Panc1 (cell line): Measurements from ENCODE around the gene PCDHGC3. TPM values are rescaled to one million over a fixed set of nuclear protein-coding genes. Genes with fewer than 3 reads are reported as not detected.

ENCODE experiments used
- ATAC-seq: fragments of 200-7000 bp; cut with Tn5 transposase; 2 replicates; pipeline ENCODE4 v1.9.1; 2020; ENCODE audit warnings: mild to moderate bottlenecking, moderate library complexity
- BruUV-seq: library from RNA; stranded (reverse); fragments of 400-500 nt; replicated peaks from 2 replicates; lab custom pipeline; 2021; lab: Mats Ljungman, UMichigan
- CTCF ChIA-PET: fragments of 300-600 bp; sonication (Branson Sonifier 250); formaldehyde crosslinking; loops from one replicate; lab custom pipeline; 2022; ENCODE audit warnings: antibody characterized with exemption; lab: Charles Lee
- POLR2A ChIA-PET: fragments of 300-600 bp; sonication (Branson Sonifier 250); formaldehyde crosslinking; loops from one replicate; lab custom pipeline; 2022; ENCODE audit warnings: antibody characterized with exemption; lab: Charles Lee
- DNase-seq: peaks from one replicate; pipeline ENCODE4 v3.0.0-alpha.2; 2010; ENCODE audit warnings: low read depth, low spot score
- H3K27ac ChIP-seq: 2 replicates; pipeline ENCODE4 v1.5.1; 2011; ENCODE audit warnings: mild to moderate bottlenecking, low read length, inconsistent platforms
- H3K27me3 ChIP-seq: fragments of 200-500 bp; sonication (Bioruptor generic); 2 replicates; pipeline ENCODE4 v1.6.0; 2014; ENCODE audit warnings: low read length, inconsistent platforms; ENCODE audit not compliant: control insufficient read depth, insufficient read depth
- H3K36me3 ChIP-seq: fragments of 200-500 bp; sonication (Bioruptor generic); 2 replicates; pipeline ENCODE4 v1.5.1; 2014; ENCODE audit warnings: inconsistent platforms, mild to moderate bottlenecking, low read length, moderate library complexity; ENCODE audit not compliant: control insufficient read depth, insufficient read depth
- H3K4me1 ChIP-seq: 2 replicates; pipeline ENCODE4 v1.5.1; 2011; ENCODE audit warnings: inconsistent platforms, mild to moderate bottlenecking, low read length, moderate library complexity; ENCODE audit not compliant: control insufficient read depth, insufficient read depth
- H3K4me3 ChIP-seq, 2 experiments: 2 replicates each; pipeline ENCODE4 v1.5.1; 2011 to 2012; ENCODE audit warnings: low read depth in 2 of 2, low read length in 2 of 2, mild to moderate bottlenecking in 2 of 2, inconsistent platforms in 1 of 2, moderate library complexity in 1 of 2
- H3K9me3 ChIP-seq: fragments of 200-500 bp; sonication (Bioruptor generic); 2 replicates; pipeline ENCODE4 v1.5.1; 2014; ENCODE audit warnings: low read depth, mild to moderate bottlenecking, inconsistent platforms, low read length, moderate library complexity; ENCODE audit not compliant: control insufficient read depth, insufficient read depth
- POLR2AphosphoS5 ChIP-seq: IDR thresholded peaks from 2 replicates; pipeline ENCODE4 v1.6.1; 2012; ENCODE audit warnings: mild to moderate bottlenecking, low read depth, low read length, moderate library complexity
- SIN3A ChIP-seq: IDR thresholded peaks from 2 replicates; pipeline ENCODE4 v1.6.1; 2012; ENCODE audit warnings: low read depth, mild to moderate bottlenecking, low read length, moderate library complexity, borderline replicate concordance; ENCODE audit not compliant: insufficient read depth
- TCF7L2 ChIP-seq: IDR thresholded peaks from 2 replicates; pipeline ENCODE4 v1.6.1; 2011; ENCODE audit warnings: mild to moderate bottlenecking, low read depth, low read length, inconsistent platforms
- in situ Hi-C: cut with HindIII; loops from 2 replicates; pipeline ENCODE4 v1.10.0; 2016; ENCODE audit warnings: low sequenced_read_pairs, low pct_unique_long_range_greater_than_20kb
- intact Hi-C: fragments of 100-400 bp; cut with micrococcal nuclease; formaldehyde crosslinking; loops from one replicate; pipeline ENCODE4 v1.10.0; 2022; ENCODE audit not compliant: unreplicated experiment
- total RNA-seq: library from RNA; stranded (reverse); gene quantifications from one replicate; pipeline ENCODE4 v1.2.1, GENCODE V29; 2021; ENCODE audit not compliant: unreplicated experiment
- TF ChIP-seq, protein P1 (sequence below), 2 experiments: IDR thresholded peaks; 2 replicates each; pipeline ENCODE4 v1.6.1; 2011 to 2012; ENCODE audit warnings: low read depth in 2 of 2, control low read depth in 1 of 2, low read length in 1 of 2, mild to moderate bottlenecking in 1 of 2, moderate library complexity in 1 of 2; ENCODE audit not compliant: insufficient read depth in 1 of 2
- TF ChIP-seq, protein P2 (sequence below): fragments of 450-650 bp; IDR thresholded peaks from 2 replicates; pipeline ENCODE4 v1.5.1; 2017; ENCODE audit warnings: mild to moderate bottlenecking

The PCDHGC3 gene
- total RNA-seq, 1 experiment from 2014 or later: 54.1 TPM

DNA sequence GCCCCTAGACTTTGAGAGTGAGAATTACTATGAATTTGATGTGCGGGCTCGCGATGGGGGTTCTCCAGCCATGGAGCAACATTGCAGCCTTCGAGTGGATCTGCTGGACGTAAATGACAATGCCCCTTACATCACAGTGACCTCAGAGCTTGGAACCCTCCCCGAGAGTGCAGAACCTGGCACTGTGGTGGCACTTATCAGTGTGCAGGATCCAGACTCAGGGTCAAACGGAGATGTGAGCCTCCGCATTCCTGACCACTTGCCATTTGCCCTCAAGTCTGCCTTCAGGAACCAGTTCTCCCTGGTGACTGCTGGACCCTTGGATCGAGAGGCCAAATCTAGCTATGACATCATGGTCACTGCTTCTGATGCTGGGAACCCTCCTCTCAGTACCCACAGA is 10.3 kb downstream of the PCDHGC3 start:
- Histone ChIP-seq H3K4me3 (no peak overlapping the region), H3K27me3 (no peaks in the 10 kb centered on the region), H3K36me3 (no peaks in the 10 kb centered on the region), H3K9me3 (no peaks in the 10 kb centered on the region), H3K27ac (no peak overlapping the region), H3K4me1 (no peaks in the 10 kb centered on the region; the same call in 1 of the 2 replicates)
- TF ChIP-seq, protein P1, sequence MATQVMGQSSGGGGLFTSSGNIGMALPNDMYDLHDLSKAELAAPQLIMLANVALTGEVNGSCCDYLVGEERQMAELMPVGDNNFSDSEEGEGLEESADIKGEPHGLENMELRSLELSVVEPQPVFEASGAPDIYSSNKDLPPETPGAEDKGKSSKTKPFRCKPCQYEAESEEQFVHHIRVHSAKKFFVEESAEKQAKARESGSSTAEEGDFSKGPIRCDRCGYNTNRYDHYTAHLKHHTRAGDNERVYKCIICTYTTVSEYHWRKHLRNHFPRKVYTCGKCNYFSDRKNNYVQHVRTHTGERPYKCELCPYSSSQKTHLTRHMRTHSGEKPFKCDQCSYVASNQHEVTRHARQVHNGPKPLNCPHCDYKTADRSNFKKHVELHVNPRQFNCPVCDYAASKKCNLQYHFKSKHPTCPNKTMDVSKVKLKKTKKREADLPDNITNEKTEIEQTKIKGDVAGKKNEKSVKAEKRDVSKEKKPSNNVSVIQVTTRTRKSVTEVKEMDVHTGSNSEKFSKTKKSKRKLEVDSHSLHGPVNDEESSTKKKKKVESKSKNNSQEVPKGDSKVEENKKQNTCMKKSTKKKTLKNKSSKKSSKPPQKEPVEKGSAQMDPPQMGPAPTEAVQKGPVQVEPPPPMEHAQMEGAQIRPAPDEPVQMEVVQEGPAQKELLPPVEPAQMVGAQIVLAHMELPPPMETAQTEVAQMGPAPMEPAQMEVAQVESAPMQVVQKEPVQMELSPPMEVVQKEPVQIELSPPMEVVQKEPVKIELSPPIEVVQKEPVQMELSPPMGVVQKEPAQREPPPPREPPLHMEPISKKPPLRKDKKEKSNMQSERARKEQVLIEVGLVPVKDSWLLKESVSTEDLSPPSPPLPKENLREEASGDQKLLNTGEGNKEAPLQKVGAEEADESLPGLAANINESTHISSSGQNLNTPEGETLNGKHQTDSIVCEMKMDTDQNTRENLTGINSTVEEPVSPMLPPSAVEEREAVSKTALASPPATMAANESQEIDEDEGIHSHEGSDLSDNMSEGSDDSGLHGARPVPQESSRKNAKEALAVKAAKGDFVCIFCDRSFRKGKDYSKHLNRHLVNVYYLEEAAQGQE (IDR thresholded peaks at IDR 0.05; ENCODE audit: insufficient read depth in 1 of 2, low read depth in 2 of 2, low read length in 1 of 2): no peak
- no peak for TF ChIP-seq POLR2AphosphoS5
- BruUV-seq: no TSS peak
- CTCF ChIA-PET: no interaction called here
- ATAC-seq: no peak
- no peak for DNase-seq
- POLR2A ChIA-PET: no interaction called here
- intact Hi-C loops: no loop called here
- in situ Hi-C loops: no loop called here

DNA sequence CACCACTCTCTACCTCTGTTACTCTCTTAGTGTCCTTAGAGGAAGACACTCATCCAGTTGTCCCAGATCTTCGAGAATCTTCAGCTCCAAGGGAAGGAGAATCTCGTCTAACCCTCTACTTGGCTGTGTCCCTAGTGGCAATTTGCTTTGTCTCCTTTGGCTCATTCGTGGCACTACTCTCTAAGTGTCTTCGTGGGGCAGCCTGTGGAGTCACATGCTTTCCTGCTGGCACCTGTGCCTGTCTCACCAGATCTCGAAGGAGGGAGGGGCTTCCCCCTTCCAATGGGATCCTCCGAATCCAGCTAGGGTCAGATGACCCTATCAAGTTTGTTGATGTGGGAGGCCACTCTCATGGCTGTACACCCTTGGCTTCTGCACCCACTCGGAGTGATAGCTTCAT is 11.4 kb downstream of the PCDHGC3 start:
- no peak overlapping the region for H3K4me3 ChIP-seq
- H3K36me3 ChIP-seq: no peaks in the 10 kb centered on the region
- no peak for DNase-seq
- H3K27me3 ChIP-seq: no peaks in the 10 kb centered on the region
- BruUV-seq: no TSS peak
- POLR2A ChIA-PET: no interaction called here
- H3K27ac ChIP-seq: no peak overlapping the region
- TF ChIP-seq TCF7L2 (no peak), POLR2AphosphoS5 (no peak), SIN3A (no peak)
- TF ChIP-seq, protein P1 (IDR thresholded peaks at IDR 0.05; ENCODE audit: insufficient read depth in 1 of 2, low read depth in 2 of 2, low read length in 1 of 2): no peak
- TF ChIP-seq, protein P2, sequence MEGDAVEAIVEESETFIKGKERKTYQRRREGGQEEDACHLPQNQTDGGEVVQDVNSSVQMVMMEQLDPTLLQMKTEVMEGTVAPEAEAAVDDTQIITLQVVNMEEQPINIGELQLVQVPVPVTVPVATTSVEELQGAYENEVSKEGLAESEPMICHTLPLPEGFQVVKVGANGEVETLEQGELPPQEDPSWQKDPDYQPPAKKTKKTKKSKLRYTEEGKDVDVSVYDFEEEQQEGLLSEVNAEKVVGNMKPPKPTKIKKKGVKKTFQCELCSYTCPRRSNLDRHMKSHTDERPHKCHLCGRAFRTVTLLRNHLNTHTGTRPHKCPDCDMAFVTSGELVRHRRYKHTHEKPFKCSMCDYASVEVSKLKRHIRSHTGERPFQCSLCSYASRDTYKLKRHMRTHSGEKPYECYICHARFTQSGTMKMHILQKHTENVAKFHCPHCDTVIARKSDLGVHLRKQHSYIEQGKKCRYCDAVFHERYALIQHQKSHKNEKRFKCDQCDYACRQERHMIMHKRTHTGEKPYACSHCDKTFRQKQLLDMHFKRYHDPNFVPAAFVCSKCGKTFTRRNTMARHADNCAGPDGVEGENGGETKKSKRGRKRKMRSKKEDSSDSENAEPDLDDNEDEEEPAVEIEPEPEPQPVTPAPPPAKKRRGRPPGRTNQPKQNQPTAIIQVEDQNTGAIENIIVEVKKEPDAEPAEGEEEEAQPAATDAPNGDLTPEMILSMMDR: no peak
- CTCF ChIA-PET: no interaction called here
- H3K4me1 ChIP-seq: no peaks in the 10 kb centered on the region; the same call in 1 of the 2 replicates
- intact Hi-C loops: no loop called here
- ATAC-seq: no peak
- in situ Hi-C loops: no loop called here
- H3K9me3 ChIP-seq: no peaks in the 10 kb centered on the region
